ENCODE results near the gene TBC1D22A.

The TBC1D22A gene

GRCh38 chr22:47210686-47211085, 448.2 kb downstream of the TBC1D22A start:
- no peak for DNase-seq

GRCh38 chr22:47213571-47214230, 451.3 kb downstream of the TBC1D22A start:
- DNase-seq, result peak; percentile 29

DNA sequence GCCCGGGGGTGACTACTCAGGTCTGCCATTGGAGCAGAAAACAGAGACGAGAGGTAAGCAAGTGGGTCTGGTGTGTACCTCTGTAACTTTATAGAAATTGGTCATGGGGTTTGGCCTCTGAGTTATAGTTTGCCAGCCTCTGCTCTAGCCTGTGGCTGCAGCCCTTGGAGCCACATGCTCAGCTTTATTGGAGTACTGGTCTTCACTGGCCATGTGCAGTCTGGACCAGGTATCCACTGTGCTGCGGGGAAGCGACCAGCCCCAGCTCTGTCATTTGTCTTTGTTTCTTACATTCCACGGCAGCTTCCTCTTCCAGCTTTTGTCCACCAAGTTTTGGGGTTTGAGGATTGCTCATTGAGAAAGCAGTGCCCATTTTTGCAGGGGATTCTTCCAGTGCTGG, 453.4 kb downstream of the TBC1D22A start:
- DNase-seq, result no peak

- no peak for DNase-seq
Measured at GRCh38 chr22:47218671-47219070, 456.2 kb downstream of the TBC1D22A start.

- no peak for DNase-seq
Measured at GRCh38 chr22:47219789-47220188, 457.3 kb downstream of the TBC1D22A start.

DNA sequence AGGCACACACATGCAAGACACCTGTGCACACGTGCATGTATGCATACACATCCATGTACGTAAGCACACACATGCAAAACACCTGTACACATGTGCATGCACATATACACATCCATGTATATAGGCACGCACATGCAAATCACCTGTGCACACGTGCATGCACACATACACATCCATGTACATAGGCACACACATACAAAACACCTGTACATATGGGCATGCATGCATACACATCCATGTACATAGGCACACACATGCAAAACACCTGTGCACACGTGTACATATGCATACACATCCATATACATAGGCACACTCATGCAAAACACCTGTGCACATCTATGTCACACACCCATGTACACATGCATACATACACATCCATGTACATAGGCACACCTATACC, 458.3 kb downstream of the TBC1D22A start:
- DNase-seq, result no peak

DNA sequence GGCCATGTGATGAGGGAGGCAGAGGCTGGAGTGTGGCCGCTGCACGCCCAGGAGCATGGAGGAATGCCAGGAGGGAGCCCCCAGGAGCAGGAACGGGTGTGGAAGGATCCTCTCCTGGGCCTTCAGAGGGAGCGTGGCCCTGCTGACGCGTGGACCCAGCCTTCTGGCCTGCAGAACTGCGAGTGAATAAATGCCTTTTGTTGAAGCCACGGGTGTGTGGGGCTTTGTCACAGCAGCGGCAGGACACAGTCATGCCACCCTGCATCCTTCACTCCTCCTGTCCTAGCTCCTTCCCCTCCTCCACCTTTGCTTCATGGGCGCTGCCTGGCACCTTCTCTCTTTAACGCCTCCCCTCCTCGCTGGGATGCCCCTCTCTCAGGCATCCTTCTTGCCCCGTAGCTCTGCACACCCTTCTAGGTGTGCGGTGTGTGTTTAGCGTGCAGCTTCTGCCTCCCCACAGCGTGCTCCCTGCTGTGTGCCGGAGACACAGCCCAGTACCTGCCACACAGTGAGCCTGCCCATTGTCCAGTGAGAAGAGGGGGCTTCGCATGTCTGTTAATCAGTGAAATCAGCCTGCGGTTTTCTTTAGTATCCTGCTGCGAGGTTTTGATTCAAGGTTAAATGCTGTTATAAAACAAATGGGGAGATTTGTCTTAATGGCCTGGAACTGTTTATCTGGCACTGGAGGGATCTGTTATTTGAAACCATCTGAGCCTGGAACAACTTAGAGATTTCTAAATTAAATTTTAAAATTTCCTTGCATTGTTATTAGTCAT, 459.6 kb downstream of the TBC1D22A start:
- no peak for DNase-seq

Data from activated CD4-positive, alpha-beta T cell treated with anti-CD3 and anti-CD28 coated beads, Interleukin-2, amount 50 U/mL, for 1 hour (primary cell).